ENCODE measurements around the gene NPIPA5.
A peak's percentile ranks its signal among the peaks of the same experiment; 100 is the strongest.
"Not testable (repeated sequence)": the region's sequence is repeated elsewhere in the genome, so short reads cannot be mapped to it uniquely, and the experiment has no call there.

Gene NPIPA5

GRCh38 chr16:15378194-15378593, at the start of gene NPIPA5:
Gene NPIPA5, minus strand, starts transcription at chr16:15378294. Its CDS starts 0 bp downstream, at chr16:15378294.
- not testable (repeated sequence) for DNase-seq (ENCODE audit: low spot score)

GRCh38 chr16:15427648-15428239, 49.6 kb upstream of the NPIPA5 start:
- DNase-seq (ENCODE audit: low spot score) = peak; percentile 58

- no peak for DNase-seq (ENCODE audit: low spot score)
Measured at GRCh38 chr16:15426796-15427195, 48.7 kb upstream of the NPIPA5 start.

- DNase-seq (ENCODE audit: low spot score) = no peak
Measured at GRCh38 chr16:15425861-15426260, 47.8 kb upstream of the NPIPA5 start.

- DNase-seq (ENCODE audit: low spot score) = no peak
Measured at GRCh38 chr16:15422222-15422621, 44.1 kb upstream of the NPIPA5 start.

- not testable (repeated sequence) for DNase-seq (ENCODE audit: low spot score)
Measured at GRCh38 chr16:15421696-15422095, 43.6 kb upstream of the NPIPA5 start.

- no peak for DNase-seq (ENCODE audit: low spot score)
Measured at GRCh38 chr16:15418206-15418605, 40.1 kb upstream of the NPIPA5 start.

- DNase-seq (ENCODE audit: low spot score) = no peak
Measured at GRCh38 chr16:15417197-15417596, 39.1 kb upstream of the NPIPA5 start.

GRCh38 chr16:15415511-15415985, 37.5 kb upstream of the NPIPA5 start:
- DNase-seq (ENCODE audit: low spot score) = peak; percentile 49

- DNase-seq (ENCODE audit: low spot score) = not testable (repeated sequence)
Measured at GRCh38 chr16:15409476-15409875, 31.4 kb upstream of the NPIPA5 start.

GRCh38 chr16:15407756-15408155, 29.7 kb upstream of the NPIPA5 start:
- DNase-seq (ENCODE audit: low spot score) = peak; percentile 46

- peak; percentile 9 for DNase-seq (ENCODE audit: low spot score)
Measured at GRCh38 chr16:15404792-15405191, 26.7 kb upstream of the NPIPA5 start.

- DNase-seq (ENCODE audit: low spot score) = not testable (repeated sequence)
Measured at GRCh38 chr16:15404091-15404490, 26.0 kb upstream of the NPIPA5 start.

- DNase-seq (ENCODE audit: low spot score) = peak; percentile 44
Measured at GRCh38 chr16:15403392-15403995, 25.4 kb upstream of the NPIPA5 start.

- DNase-seq (ENCODE audit: low spot score) = no peak
Measured at GRCh38 chr16:15401972-15402371, 23.9 kb upstream of the NPIPA5 start.

GRCh38 chr16:15400314-15400713, 22.2 kb upstream of the NPIPA5 start:
- not testable (repeated sequence) for DNase-seq (ENCODE audit: low spot score)

GRCh38 chr16:15399317-15399716, 21.2 kb upstream of the NPIPA5 start:
- no peak for DNase-seq (ENCODE audit: low spot score)

GRCh38 chr16:15398618-15399316, 20.7 kb upstream of the NPIPA5 start:
- no peak for DNase-seq (ENCODE audit: low spot score)

GRCh38 chr16:15396948-15397594, 19.0 kb upstream of the NPIPA5 start:
- no peak for DNase-seq (ENCODE audit: low spot score)

GRCh38 chr16:15396509-15396829, 18.4 kb upstream of the NPIPA5 start:
- DNase-seq (ENCODE audit: low spot score) = not testable (repeated sequence)

- DNase-seq (ENCODE audit: low spot score) = peak; percentile 45
Measured at GRCh38 chr16:15395631-15396508, 17.8 kb upstream of the NPIPA5 start, which contains the start of gene MPV17L. Gene MPV17L, plus strand, starts transcription at chr16:15395754. Its CDS starts 144 bp downstream, at chr16:15395898.

GRCh38 chr16:15393025-15393424, 14.9 kb upstream of the NPIPA5 start:
- DNase-seq (ENCODE audit: low spot score) = not testable (repeated sequence)

All from kidney tubule cell (primary cell).